ENCODE measurements around the gene RNF8.

DNA sequence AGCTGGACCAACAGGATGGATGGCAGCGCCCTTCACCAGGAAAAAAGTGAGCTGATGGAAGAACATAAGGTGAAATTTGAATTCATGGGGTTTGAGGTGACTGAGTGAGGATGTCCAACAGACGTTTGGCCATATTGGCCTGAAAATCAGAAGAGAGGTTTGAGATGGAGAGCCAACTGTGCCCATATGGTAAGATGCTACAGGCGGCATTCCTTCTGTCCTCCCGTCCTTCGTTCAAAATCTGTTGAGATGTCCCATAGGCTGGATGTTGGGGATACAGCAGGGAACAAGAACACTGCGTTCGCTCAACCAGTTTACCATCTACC lies 78.8 kb downstream of the RNF8 start:
- TF ChIP-seq SPI1 (IDR thresholded peaks at IDR 0.05; ENCODE audit: low read depth, low read length) (no peak), POLR2AphosphoS5 (IDR thresholded peaks at IDR 0.05; ENCODE audit: low read depth, low read length) (no peak), POLR2A (IDR thresholded peaks at IDR 0.05; ENCODE audit: low read depth, low read length) (no peak), POU2F2 (IDR thresholded peaks at IDR 0.05; ENCODE audit: low read depth, low read length) (no peak), TAF1 (IDR thresholded peaks at IDR 0.05; ENCODE audit: low read depth, low read length) (no peak), PAX5 (IDR thresholded peaks at IDR 0.05; ENCODE audit: insufficient read depth, low read length, severe bottlenecking) (no peak)
